GM19468 (cell line): ENCODE data around the gene RFPL2.
"Not testable (repeated sequence)": the region's sequence is repeated elsewhere in the genome, so short reads cannot be mapped to it uniquely, and the experiment has no call there.

Experiments
- ATAC-seq: cut with Tn5 transposase; IDR thresholded peaks from one replicate; pipeline ENCODE4 v1.9.1; 2021; ENCODE audit warnings: mild to moderate bottlenecking, moderate library complexity, moderate number of reproducible peaks; ENCODE audit not compliant: unreplicated experiment; ENCODE audit errors: extremely low read depth

RFPL2 gene

GRCh38 chr22:32175683-32176644 lies 28.9 kb downstream of the RFPL2 start:
- no peak for ATAC-seq

GRCh38 chr22:32175115-32175514 lies 29.8 kb downstream of the RFPL2 start:
- ATAC-seq: no peak

GRCh38 chr22:32165681-32166080 lies 39.2 kb downstream of the RFPL2 start:
- no peak for ATAC-seq

GRCh38 chr22:32164075-32164860 lies 40.6 kb downstream of the RFPL2 start:
- ATAC-seq: no peak

- not testable (repeated sequence) for ATAC-seq
These were observed 44.5 kb downstream of the RFPL2 start for GRCh38 chr22:32160411-32160810.

- ATAC-seq: no peak
These were observed 46.0 kb downstream of the RFPL2 start, which contains the start of gene C22orf42 for GRCh38 chr22:32158712-32159533. TSS of gene C22orf42 (minus strand) at chr22:32159303. CDS start at chr22:32159215, 88 bp downstream.

GRCh38 chr22:32157632-32158031 lies 47.2 kb downstream of the RFPL2 start:
- ATAC-seq: not testable (repeated sequence)

- not testable (repeated sequence) for ATAC-seq
These were observed 50.1 kb downstream of the RFPL2 start for GRCh38 chr22:32154727-32155126.

- not testable (repeated sequence) for ATAC-seq
These were observed 53.2 kb downstream of the RFPL2 start for GRCh38 chr22:32151641-32152040.

- ATAC-seq: not testable (repeated sequence)
These were observed 54.2 kb downstream of the RFPL2 start for GRCh38 chr22:32150647-32151046.

GRCh38 chr22:32148372-32148771 lies 56.5 kb downstream of the RFPL2 start:
- not testable (repeated sequence) for ATAC-seq

- not testable (repeated sequence) for ATAC-seq
These were observed 57.7 kb downstream of the RFPL2 start for GRCh38 chr22:32147128-32147527.

GRCh38 chr22:32144496-32145274 lies 60.2 kb downstream of the RFPL2 start:
- ATAC-seq: no peak

GRCh38 chr22:32142600-32142999 lies 62.3 kb downstream of the RFPL2 start:
- no peak for ATAC-seq

- not testable (repeated sequence) for ATAC-seq
These were observed 64.2 kb downstream of the RFPL2 start for GRCh38 chr22:32140688-32141087.
